Nephron (organoid): Measurements from ENCODE around the gene LRPAP1.
A peak's percentile ranks its signal among the peaks of the same experiment; 100 is the strongest.
"Not testable (repeated sequence)": the region's sequence is repeated elsewhere in the genome, so short reads cannot be mapped to it uniquely, and the experiment has no call there.

Experiments
- H3K27ac Mint-ChIP-seq, 3 experiments: 2 replicates each; pipeline ENCODE4 v1.8.0; 2020; ENCODE audit warnings: mixed read lengths in 3 of 3, mild to moderate bottlenecking in 2 of 3, moderate library complexity in 1 of 3
- H3K27me3 Mint-ChIP-seq: 2 replicates; pipeline ENCODE4 v1.8.0; 2021; ENCODE audit warnings: low read depth, mild to moderate bottlenecking, moderate library complexity, mixed read lengths
- H3K36me3 Mint-ChIP-seq: 2 replicates; pipeline ENCODE4 v1.8.0; 2020; ENCODE audit warnings: low read depth, mixed read lengths
- H3K4me1 Mint-ChIP-seq: 2 replicates; pipeline ENCODE4 v1.8.0; 2020; ENCODE audit warnings: mixed read lengths
- H3K4me3 Mint-ChIP-seq, 3 experiments: 2 replicates each; pipeline ENCODE4 v1.8.0; 2020; ENCODE audit warnings: mild to moderate bottlenecking in 3 of 3, mixed read lengths in 3 of 3, moderate library complexity in 2 of 3
- H3K9me3 Mint-ChIP-seq: 2 replicates; pipeline ENCODE4 v1.8.0; 2020; ENCODE audit warnings: mixed read lengths
- TF ChIP-seq, protein P1 (sequence below), 3 experiments: fragments of 200-600 bp; sonication (generic); IDR thresholded peaks; one replicate each; pipeline ENCODE4 v1.5.0; 2021; ENCODE audit warnings: antibody characterized with exemption in 3 of 3; ENCODE audit not compliant: unreplicated experiment in 3 of 3

Gene LRPAP1

GRCh38 chr4:3573131-3573530 lies 40.9 kb upstream of the LRPAP1 start:
- TF ChIP-seq, protein P1, sequence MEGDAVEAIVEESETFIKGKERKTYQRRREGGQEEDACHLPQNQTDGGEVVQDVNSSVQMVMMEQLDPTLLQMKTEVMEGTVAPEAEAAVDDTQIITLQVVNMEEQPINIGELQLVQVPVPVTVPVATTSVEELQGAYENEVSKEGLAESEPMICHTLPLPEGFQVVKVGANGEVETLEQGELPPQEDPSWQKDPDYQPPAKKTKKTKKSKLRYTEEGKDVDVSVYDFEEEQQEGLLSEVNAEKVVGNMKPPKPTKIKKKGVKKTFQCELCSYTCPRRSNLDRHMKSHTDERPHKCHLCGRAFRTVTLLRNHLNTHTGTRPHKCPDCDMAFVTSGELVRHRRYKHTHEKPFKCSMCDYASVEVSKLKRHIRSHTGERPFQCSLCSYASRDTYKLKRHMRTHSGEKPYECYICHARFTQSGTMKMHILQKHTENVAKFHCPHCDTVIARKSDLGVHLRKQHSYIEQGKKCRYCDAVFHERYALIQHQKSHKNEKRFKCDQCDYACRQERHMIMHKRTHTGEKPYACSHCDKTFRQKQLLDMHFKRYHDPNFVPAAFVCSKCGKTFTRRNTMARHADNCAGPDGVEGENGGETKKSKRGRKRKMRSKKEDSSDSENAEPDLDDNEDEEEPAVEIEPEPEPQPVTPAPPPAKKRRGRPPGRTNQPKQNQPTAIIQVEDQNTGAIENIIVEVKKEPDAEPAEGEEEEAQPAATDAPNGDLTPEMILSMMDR (IDR thresholded peaks at IDR 0.05; ENCODE audit: unreplicated experiment in 3 of 3), result no peak
- H3K9me3 Mint-ChIP-seq, result no peaks in the 10 kb centered on the region
- no peaks in the 10 kb centered on the region for H3K36me3 Mint-ChIP-seq
- no peak overlapping the region for H3K27ac Mint-ChIP-seq
- H3K27me3 Mint-ChIP-seq, result peaks cover 6% of the 10 kb centered on the region
- no peaks in the 10 kb centered on the region for H3K4me1 Mint-ChIP-seq
- H3K4me3 Mint-ChIP-seq, result no peak overlapping the region

GRCh38 chr4:3572363-3572762 lies 40.1 kb upstream of the LRPAP1 start:
- Mint-ChIP-seq H3K36me3 (no peaks in the 10 kb centered on the region), H3K9me3 (no peaks in the 10 kb centered on the region), H3K4me1 (no peaks in the 10 kb centered on the region), H3K27ac (no peak overlapping the region), H3K27me3 (peaks cover 5% of the 10 kb centered on the region), H3K4me3 (no peak overlapping the region)
- TF ChIP-seq, protein P1 (IDR thresholded peaks at IDR 0.05; ENCODE audit: unreplicated experiment in 3 of 3), result no peak

DNA sequence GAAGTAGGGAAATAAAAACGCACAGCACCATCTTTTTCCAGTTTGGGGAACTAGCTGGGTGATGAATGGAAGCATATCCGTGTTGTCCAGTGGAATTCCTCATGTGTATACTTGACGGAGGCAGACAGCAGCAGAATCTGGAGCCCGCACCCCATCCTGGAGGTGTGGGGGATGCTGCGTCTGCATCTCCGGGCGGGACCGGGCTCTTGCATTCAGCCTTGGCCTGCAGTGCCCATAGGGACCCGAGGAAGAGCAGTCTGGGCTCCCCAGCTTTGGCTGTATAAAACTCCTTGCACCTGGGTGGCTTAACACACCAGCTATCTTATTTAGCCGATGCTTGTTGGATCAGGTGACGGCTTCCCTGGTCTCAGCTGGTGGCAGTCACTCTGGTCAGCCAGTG lies 39.7 kb upstream of the LRPAP1 start:
- H3K36me3 Mint-ChIP-seq, result no peaks in the 10 kb centered on the region
- H3K4me3 Mint-ChIP-seq, result no peak overlapping the region
- H3K27ac Mint-ChIP-seq, result no peak overlapping the region
- TF ChIP-seq, protein P1 (IDR thresholded peaks at IDR 0.05; ENCODE audit: unreplicated experiment in 3 of 3), result no peak
- peaks cover 5% of the 10 kb centered on the region for H3K27me3 Mint-ChIP-seq
- H3K4me1 Mint-ChIP-seq, result no peaks in the 10 kb centered on the region
- no peaks in the 10 kb centered on the region for H3K9me3 Mint-ChIP-seq

GRCh38 chr4:3570923-3571322 lies 38.7 kb upstream of the LRPAP1 start:
- H3K4me3 Mint-ChIP-seq, result not testable (repeated sequence)

GRCh38 chr4:3569611-3570010 lies 37.4 kb upstream of the LRPAP1 start:
- H3K4me3 Mint-ChIP-seq, H3K27ac Mint-ChIP-seq, H3K36me3 Mint-ChIP-seq, H3K9me3 Mint-ChIP-seq, H3K27me3 Mint-ChIP-seq, H3K4me1 Mint-ChIP-seq: not testable (repeated sequence)

More at GRCh38 chr4:3570923-3571322, 38.7 kb upstream of the LRPAP1 start:
- not testable (repeated sequence) for H3K4me1 Mint-ChIP-seq, H3K36me3 Mint-ChIP-seq, H3K27me3 Mint-ChIP-seq, H3K9me3 Mint-ChIP-seq, H3K27ac Mint-ChIP-seq

DNA sequence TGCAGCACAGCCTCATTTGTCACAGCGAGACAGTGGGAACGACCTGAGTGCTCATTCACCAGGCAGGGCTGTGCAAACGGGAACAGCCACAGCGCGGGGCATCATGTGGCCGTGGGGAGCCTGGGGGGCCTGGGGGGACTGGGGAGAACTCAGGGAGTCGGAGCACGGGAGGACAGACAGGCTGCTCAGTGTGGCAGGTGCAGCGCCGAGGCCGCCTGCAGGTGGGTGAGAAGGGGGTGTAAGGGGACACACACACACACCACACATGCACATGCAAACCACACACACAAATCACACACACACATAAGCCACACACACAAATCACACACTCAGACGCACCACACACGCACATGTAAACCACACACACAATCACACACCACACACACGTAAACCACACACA lies 34.5 kb upstream of the LRPAP1 start:
- TF ChIP-seq, protein P1 (IDR thresholded peaks at IDR 0.05; ENCODE audit: unreplicated experiment in 3 of 3), result peak in 2 of 3 experiments; percentile 3 to 35
- not testable (repeated sequence) for H3K36me3 Mint-ChIP-seq, H3K9me3 Mint-ChIP-seq, H3K4me1 Mint-ChIP-seq, H3K27me3 Mint-ChIP-seq, H3K27ac Mint-ChIP-seq, H3K4me3 Mint-ChIP-seq

- not testable (repeated sequence) for H3K9me3 Mint-ChIP-seq, H3K27me3 Mint-ChIP-seq, H3K4me1 Mint-ChIP-seq, H3K36me3 Mint-ChIP-seq, H3K4me3 Mint-ChIP-seq, H3K27ac Mint-ChIP-seq
- TF ChIP-seq, protein P1 (IDR thresholded peaks at IDR 0.05; ENCODE audit: unreplicated experiment in 3 of 3), result peak in 2 of 3 experiments; percentile 42 to 47
These were observed 34.1 kb upstream of the LRPAP1 start for GRCh38 chr4:3566301-3566700.

- not testable (repeated sequence) for H3K36me3 Mint-ChIP-seq, H3K4me3 Mint-ChIP-seq, H3K27me3 Mint-ChIP-seq, H3K9me3 Mint-ChIP-seq, H3K4me1 Mint-ChIP-seq, H3K27ac Mint-ChIP-seq
These were observed 32.7 kb upstream of the LRPAP1 start for GRCh38 chr4:3564948-3565347.
